ENCODE measurements around the gene CLIC5. TPM values are rescaled to one million over a fixed set of nuclear protein-coding genes. Genes with fewer than 3 reads are reported as not detected.

CLIC5 gene
- total and polyA plus RNA-seq, 2 of the 8 experiments (the other 6 are each of a cell fraction or from before 2014, with no cell fraction given): 0.12 to 0.15 TPM

GRCh38 chr6:45886776-45887175 lies 128.9 kb downstream of the CLIC5 start (continued):
- TF ChIP-seq HDAC2 (IDR thresholded peaks at IDR 0.05; ENCODE audit: borderline replicate concordance in 1 of 2, low read depth in 2 of 2, low read length in 2 of 2) (no peak), ASH2L (IDR thresholded peaks at IDR 0.05; ENCODE audit: low read length) (no peak)

All from H1 (cell line).